Keratinocyte (primary cell): ENCODE results near the gene CES2.

ENCODE experiments used
- CTCF ChIP-seq, 3 experiments: IDR thresholded peaks in 1 of 3; conservative IDR thresholded peaks in 1 of 3; optimal IDR thresholded peaks in 1 of 3; 2 replicates in 2 of 3; 3 replicates in 1 of 3; pipeline versions ENCODE3 to v1.5.1; 2011; ENCODE audit warnings: low read length in 3 of 3, mild to moderate bottlenecking in 3 of 3, moderate library complexity in 2 of 3, control low read depth in 1 of 3, inconsistent platforms in 1 of 3; ENCODE audit not compliant: insufficient read depth in 2 of 3; ENCODE audit errors: extremely low read depth in 1 of 3
- EZH2 ChIP-seq: IDR thresholded peaks from one replicate; pipeline ENCODE4 v1.6.1; 2012; ENCODE audit warnings: inconsistent platforms, mild to moderate bottlenecking, low read length, moderate library complexity

GRCh38 chr16:66970775-66971720 is 35.7 kb downstream of the CES2 start:
- TF ChIP-seq CTCF (optimal IDR thresholded peaks at IDR 0.05 in 1 of 3, IDR thresholded peaks at IDR 0.05 in 1 of 3, conservative IDR thresholded peaks at IDR 0.05 in 1 of 3; ENCODE audit: extremely low read depth in 1 of 3, insufficient read depth in 2 of 3, low read length in 3 of 3), result no peak
- TF ChIP-seq EZH2, result no peak
